GM12801 (cell line): ENCODE results near the gene PIGL.

Experiments used
- CTCF ChIP-seq: IDR thresholded peaks from one replicate; pipeline ENCODE4 v1.5.1; 2011; ENCODE audit warnings: control low read depth; ENCODE audit not compliant: insufficient read length; ENCODE audit errors: extremely low read depth

PIGL gene

GRCh38 chr17:16313139-16314090 lies 96.4 kb downstream of the PIGL start:
- no peak for TF ChIP-seq CTCF

GRCh38 chr17:16314189-16314588 lies 97.2 kb downstream of the PIGL start:
- TF ChIP-seq CTCF: no peak

- no peak for TF ChIP-seq CTCF
Measured at GRCh38 chr17:16314859-16315258, 97.8 kb downstream of the PIGL start.

- no peak for TF ChIP-seq CTCF
Measured at GRCh38 chr17:16319969-16320368, 103.0 kb downstream of the PIGL start.

- no peak for TF ChIP-seq CTCF
Measured at GRCh38 chr17:16322636-16323035, 105.6 kb downstream of the PIGL start.

GRCh38 chr17:16325964-16326363 lies 109.0 kb downstream of the PIGL start:
- no peak for TF ChIP-seq CTCF

GRCh38 chr17:16327018-16327417 lies 110.0 kb downstream of the PIGL start:
- no peak for TF ChIP-seq CTCF
